Measurements from ENCODE around the gene INCENP.
"Not testable (repeated sequence)": the region's sequence is repeated elsewhere in the genome, so short reads cannot be mapped to it uniquely, and the experiment has no call there.

GRCh38 chr11:62084801-62085200, 39.0 kb upstream of the INCENP start:
- TF ChIP-seq CTCF, POLR2A (IDR thresholded peaks at IDR 0.05): not testable (repeated sequence)
